Measurements from ENCODE around the gene AFP. TPM values are rescaled to one million over a fixed set of nuclear protein-coding genes. Genes with fewer than 3 reads are reported as not detected.

The AFP gene
- total and polyA plus RNA-seq, 7 donors = not detected

DNA sequence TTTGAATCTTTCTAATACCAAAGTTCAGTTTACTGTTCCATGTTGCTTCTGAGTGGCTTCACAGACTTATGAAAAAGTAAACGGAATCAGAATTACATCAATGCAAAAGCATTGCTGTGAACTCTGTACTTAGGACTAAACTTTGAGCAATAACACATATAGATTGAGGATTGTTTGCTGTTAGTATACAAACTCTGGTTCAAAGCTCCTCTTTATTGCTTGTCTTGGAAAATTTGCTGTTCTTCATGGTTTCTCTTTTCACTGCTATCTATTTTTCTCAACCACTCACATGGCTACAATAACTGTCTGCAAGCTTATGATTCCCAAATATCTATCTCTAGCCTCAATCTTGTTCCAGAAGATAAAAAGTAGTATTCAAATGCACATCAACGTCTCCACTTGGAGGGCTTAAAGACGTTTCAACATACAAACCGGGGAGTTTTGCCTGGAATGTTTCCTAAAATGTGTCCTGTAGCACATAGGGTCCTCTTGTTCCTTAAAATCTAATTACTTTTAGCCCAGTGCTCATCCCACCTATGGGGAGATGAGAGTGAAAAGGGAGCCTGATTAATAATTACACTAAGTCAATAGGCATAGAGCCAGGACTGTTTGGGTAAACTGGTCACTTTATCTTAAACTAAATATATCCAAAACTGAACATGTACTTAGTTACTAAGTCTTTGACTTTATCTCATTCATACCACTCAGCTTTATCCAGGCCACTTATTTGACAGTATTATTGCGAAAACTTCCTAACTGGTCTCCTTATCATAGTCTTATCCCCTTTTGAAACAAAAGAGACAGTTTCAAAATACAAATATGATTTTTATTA is 3.6 kb upstream of the AFP start:
- Histone ChIP-seq H3K4me1 (no peaks in the 10 kb centered on the region), H3K27ac (no peak overlapping the region), H3K27me3 (no peaks in the 10 kb centered on the region), H3K4me3 (no peak overlapping the region), H3K9me3 (no peaks in the 10 kb centered on the region), H3K36me3 (no peaks in the 10 kb centered on the region)
- no peak for TF ChIP-seq POLR2A (IDR thresholded peaks at IDR 0.05)
- no peak for TF ChIP-seq POLR2AphosphoS5 (IDR thresholded peaks at IDR 0.05)
- no peak for TF ChIP-seq EP300 (IDR thresholded peaks at IDR 0.05)
- TF ChIP-seq, protein P1, sequence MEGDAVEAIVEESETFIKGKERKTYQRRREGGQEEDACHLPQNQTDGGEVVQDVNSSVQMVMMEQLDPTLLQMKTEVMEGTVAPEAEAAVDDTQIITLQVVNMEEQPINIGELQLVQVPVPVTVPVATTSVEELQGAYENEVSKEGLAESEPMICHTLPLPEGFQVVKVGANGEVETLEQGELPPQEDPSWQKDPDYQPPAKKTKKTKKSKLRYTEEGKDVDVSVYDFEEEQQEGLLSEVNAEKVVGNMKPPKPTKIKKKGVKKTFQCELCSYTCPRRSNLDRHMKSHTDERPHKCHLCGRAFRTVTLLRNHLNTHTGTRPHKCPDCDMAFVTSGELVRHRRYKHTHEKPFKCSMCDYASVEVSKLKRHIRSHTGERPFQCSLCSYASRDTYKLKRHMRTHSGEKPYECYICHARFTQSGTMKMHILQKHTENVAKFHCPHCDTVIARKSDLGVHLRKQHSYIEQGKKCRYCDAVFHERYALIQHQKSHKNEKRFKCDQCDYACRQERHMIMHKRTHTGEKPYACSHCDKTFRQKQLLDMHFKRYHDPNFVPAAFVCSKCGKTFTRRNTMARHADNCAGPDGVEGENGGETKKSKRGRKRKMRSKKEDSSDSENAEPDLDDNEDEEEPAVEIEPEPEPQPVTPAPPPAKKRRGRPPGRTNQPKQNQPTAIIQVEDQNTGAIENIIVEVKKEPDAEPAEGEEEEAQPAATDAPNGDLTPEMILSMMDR (IDR thresholded peaks at IDR 0.05) = no peak
- 50 to 74% methylated on average over 5 of the region's 5 CpGs for WGBS, 2 donors
- DNase-seq = no peak
- intact Hi-C loops (cut with DNase I) = no loop called here

DNA sequence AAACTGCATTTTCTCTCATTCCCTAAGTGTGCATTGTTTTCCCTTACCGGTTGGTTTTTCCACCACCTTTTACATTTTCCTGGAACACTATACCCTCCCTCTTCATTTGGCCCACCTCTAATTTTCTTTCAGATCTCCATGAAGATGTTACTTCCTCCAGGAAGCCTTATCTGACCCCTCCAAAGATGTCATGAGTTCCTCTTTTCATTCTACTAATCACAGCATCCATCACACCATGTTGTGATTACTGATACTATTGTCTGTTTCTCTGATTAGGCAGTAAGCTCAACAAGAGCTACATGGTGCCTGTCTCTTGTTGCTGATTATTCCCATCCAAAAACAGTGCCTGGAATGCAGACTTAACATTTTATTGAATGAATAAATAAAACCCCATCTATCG is 2.9 kb upstream of the AFP start:
- no peaks in the 10 kb centered on the region for H3K36me3 ChIP-seq
- H3K27ac ChIP-seq = no peak overlapping the region
- H3K9me3 ChIP-seq = no peaks in the 10 kb centered on the region
- WGBS, 2 donors = 69 to 91% methylated on average over 2 of the region's 2 CpGs
- intact Hi-C loops (cut with DNase I) = no loop called here
- TF ChIP-seq POLR2AphosphoS5 (IDR thresholded peaks at IDR 0.05) (no peak), POLR2A (IDR thresholded peaks at IDR 0.05) (no peak), EP300 (IDR thresholded peaks at IDR 0.05) (no peak)
- TF ChIP-seq, protein P1 (IDR thresholded peaks at IDR 0.05) = no peak
- no peaks in the 10 kb centered on the region for H3K4me1 ChIP-seq
- H3K4me3 ChIP-seq = no peak overlapping the region
- no peaks in the 10 kb centered on the region for H3K27me3 ChIP-seq
- no peak for DNase-seq

DNA sequence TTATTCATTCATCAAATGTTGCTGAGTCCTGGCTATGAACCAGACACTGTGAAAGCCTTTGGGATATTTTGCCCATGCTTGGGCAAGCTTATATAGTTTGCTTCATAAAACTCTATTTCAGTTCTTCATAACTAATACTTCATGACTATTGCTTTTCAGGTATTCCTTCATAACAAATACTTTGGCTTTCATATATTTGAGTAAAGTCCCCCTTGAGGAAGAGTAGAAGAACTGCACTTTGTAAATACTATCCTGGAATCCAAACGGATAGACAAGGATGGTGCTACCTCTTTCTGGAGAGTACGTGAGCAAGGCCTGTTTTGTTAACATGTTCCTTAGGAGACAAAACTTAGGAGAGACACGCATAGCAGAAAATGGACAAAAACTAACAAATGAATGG is 1.7 kb upstream of the AFP start:
- Histone ChIP-seq H3K36me3 (no peaks in the 10 kb centered on the region), H3K4me1 (no peaks in the 10 kb centered on the region), H3K4me3 (no peak overlapping the region), H3K27ac (no peak overlapping the region), H3K9me3 (no peaks in the 10 kb centered on the region), H3K27me3 (no peaks in the 10 kb centered on the region)
- WGBS, 2 donors = 52 to 61% methylated on average over 3 of the region's 3 CpGs
- intact Hi-C loops (cut with DNase I) = no loop called here
- DNase-seq = no peak
- TF ChIP-seq, protein P1 (IDR thresholded peaks at IDR 0.05) = peak in 1 of 4 experiments; percentile 11
- no peak for TF ChIP-seq POLR2AphosphoS5 (IDR thresholded peaks at IDR 0.05)

DNA sequence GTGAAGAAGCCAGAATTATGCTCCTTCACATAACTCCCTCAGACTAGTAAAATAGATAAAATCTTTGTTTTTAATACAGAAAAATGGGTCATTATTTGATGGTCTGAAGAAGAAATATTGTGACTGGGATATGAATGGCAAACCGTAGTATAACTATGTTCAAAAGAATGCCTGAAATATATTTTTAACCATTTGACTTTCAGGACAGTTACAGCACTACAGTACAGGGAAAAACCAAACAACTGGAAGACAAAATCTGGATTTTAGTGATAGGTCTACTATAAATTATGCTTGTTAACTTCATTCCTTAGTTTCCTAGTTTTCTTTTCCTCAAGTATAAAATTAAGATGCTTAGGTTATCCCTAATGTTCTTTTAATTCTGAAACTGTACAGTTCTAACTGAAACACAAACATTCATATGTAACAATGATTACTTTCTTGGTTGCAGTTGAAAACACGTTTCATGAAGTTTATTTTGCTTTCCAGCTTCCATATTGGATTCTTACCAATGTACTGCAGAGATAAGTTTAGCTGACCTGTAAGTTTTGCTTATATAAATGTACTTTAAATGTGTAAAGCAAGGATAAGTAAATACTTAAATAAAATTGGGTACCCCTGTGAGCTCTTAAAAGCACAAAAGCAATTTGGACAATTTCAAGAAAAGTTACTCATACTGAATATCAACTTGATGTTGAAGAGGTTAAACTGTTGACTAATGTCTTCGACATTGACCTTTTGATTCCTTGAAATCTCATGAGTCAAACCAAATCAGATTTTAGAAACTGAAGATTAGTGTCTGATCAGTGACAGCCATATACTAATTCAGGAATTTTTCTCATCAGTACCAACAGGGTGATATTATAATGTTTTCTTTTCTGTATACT is 895 bp downstream of the AFP start:
- Histone ChIP-seq H3K27me3 (no peaks in the 10 kb centered on the region), H3K9me3 (no peaks in the 10 kb centered on the region), H3K4me1 (no peaks in the 10 kb centered on the region), H3K4me3 (no peak overlapping the region), H3K27ac (no peak overlapping the region), H3K36me3 (no peaks in the 10 kb centered on the region)
- 79 to 85% methylated on average over 3 of the region's 3 CpGs for WGBS, 2 donors
- no peak for TF ChIP-seq POLR2A (IDR thresholded peaks at IDR 0.05)
- TF ChIP-seq, protein P1 (IDR thresholded peaks at IDR 0.05) = no peak
- no peak for TF ChIP-seq POLR2AphosphoS5 (IDR thresholded peaks at IDR 0.05)
- no peak for TF ChIP-seq EP300 (IDR thresholded peaks at IDR 0.05)
- intact Hi-C loops (cut with DNase I) = no loop called here
- no peak for DNase-seq
